ENCODE data around the gene E2F7.

Gene E2F7

GRCh38 chr12:77065361-77066204, at the start of gene E2F7:
Gene E2F7, minus strand, starts transcription at chr12:77065569. Its CDS starts 934 bp downstream, at chr12:77064635.
- TF ChIP-seq CTCF (IDR thresholded peaks at IDR 0.05; ENCODE audit: control insufficient read depth, extremely low read depth, insufficient read depth): no peak
- H3K4me3 ChIP-seq (ENCODE audit: low read depth, low read length): peak within 1 kb of the TSS; percentile 78
- DNase-seq (ENCODE audit: low read depth): peak; percentile 72

GRCh38 chr12:77113971-77114370, 48.6 kb upstream of the E2F7 start:
- TF ChIP-seq CTCF (IDR thresholded peaks at IDR 0.05; ENCODE audit: control insufficient read depth, extremely low read depth, insufficient read depth): no peak
- H3K4me3 ChIP-seq (ENCODE audit: low read depth, low read length): no peak overlapping the region
- DNase-seq (ENCODE audit: low read depth): no peak

GRCh38 chr12:77108707-77109106, 43.3 kb upstream of the E2F7 start:
- H3K4me3 ChIP-seq (ENCODE audit: low read depth, low read length): no peak overlapping the region
- no peak for TF ChIP-seq CTCF (IDR thresholded peaks at IDR 0.05; ENCODE audit: control insufficient read depth, extremely low read depth, insufficient read depth)
- DNase-seq (ENCODE audit: low read depth): no peak

GRCh38 chr12:77107121-77107520, 41.8 kb upstream of the E2F7 start:
- no peak for DNase-seq (ENCODE audit: low read depth)
- no peak for TF ChIP-seq CTCF (IDR thresholded peaks at IDR 0.05; ENCODE audit: control insufficient read depth, extremely low read depth, insufficient read depth)

GRCh38 chr12:77104792-77105191, 39.4 kb upstream of the E2F7 start:
- no peak for DNase-seq (ENCODE audit: low read depth)
- TF ChIP-seq CTCF (IDR thresholded peaks at IDR 0.05; ENCODE audit: control insufficient read depth, extremely low read depth, insufficient read depth): no peak
- no peak overlapping the region for H3K4me3 ChIP-seq (ENCODE audit: low read depth, low read length)

More at GRCh38 chr12:77107121-77107520, 41.8 kb upstream of the E2F7 start:
- H3K4me3 ChIP-seq (ENCODE audit: low read depth, low read length): no peak overlapping the region

GRCh38 chr12:77104286-77104685, 38.9 kb upstream of the E2F7 start:
- no peak overlapping the region for H3K4me3 ChIP-seq (ENCODE audit: low read depth, low read length)
- TF ChIP-seq CTCF (IDR thresholded peaks at IDR 0.05; ENCODE audit: control insufficient read depth, extremely low read depth, insufficient read depth): no peak
- no peak for DNase-seq (ENCODE audit: low read depth)

- no peak for DNase-seq (ENCODE audit: low read depth)
- TF ChIP-seq CTCF (IDR thresholded peaks at IDR 0.05; ENCODE audit: control insufficient read depth, extremely low read depth, insufficient read depth): no peak
- no peak overlapping the region for H3K4me3 ChIP-seq (ENCODE audit: low read depth, low read length)
These were observed 37.3 kb upstream of the E2F7 start for GRCh38 chr12:77102691-77103090.

All from LNCaP clone FGC (cell line).